ENCODE measurements around the gene TBXA2R. TPM values are rescaled to one million over a fixed set of nuclear protein-coding genes. Genes with fewer than 3 reads are reported as not detected.
"Not testable (repeated sequence)": the region's sequence is repeated elsewhere in the genome, so short reads cannot be mapped to it uniquely, and the experiment has no call there.

Gene TBXA2R
- total RNA-seq, 6 experiments from 2014 or later: 7.1 to 8.8 (median 7.4) TPM

DNA sequence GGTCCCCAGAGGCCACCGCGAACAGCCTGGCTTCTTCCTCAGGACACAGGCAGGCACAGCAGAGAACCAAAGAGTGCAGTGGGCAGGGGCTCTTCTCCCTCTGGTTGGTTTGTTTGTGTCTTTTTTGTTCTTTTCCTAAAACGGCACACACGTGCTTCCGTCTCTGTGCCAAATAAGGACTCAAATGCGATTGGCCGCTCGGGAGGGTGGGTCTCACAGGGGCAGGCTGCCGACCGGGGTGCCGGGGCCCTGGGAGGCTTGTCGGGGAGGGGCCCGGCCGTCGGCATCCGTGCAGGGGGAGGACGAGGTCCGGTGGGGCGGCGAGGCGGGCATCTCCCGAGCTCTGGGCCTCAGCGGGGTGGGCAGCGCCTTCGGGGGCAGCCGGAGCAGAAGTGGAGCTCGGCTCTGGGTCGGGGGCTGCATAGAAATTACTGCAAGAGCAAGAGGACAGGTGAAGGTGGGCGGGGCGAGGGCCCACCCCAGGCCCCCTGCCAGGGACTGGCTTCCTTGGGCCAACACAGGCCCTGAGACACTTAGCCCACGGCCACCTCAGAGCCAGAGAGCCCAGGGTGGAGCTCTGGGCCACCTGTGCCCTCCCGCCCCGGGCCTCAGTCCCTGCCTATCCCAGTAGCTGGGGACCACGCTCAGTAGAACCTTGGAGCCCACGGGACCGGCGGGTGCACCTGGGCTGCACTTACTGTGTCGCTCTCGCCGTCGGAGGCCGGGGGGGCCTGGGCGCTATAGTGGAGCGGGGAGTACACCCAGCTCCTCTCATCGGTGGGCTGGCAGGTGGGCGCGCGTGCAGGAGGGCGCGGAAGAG lies 26.3 kb upstream of the TBXA2R start:
- Mint-ChIP-seq H3K36me3 (ENCODE audit: low read depth) (no peaks in the 10 kb centered on the region), H3K9me3 (no peaks in the 10 kb centered on the region), H3K27me3 (ENCODE audit: insufficient read depth) (peaks cover 10% of the 10 kb centered on the region), H3K4me3 (no peak overlapping the region; the same call in 1 of the 2 replicates), H3K4me1 (ENCODE audit: low read depth) (no peaks in the 10 kb centered on the region), H3K27ac (no peak overlapping the region)
- no peak for DNase-seq
- TF ChIP-seq CTCF (IDR thresholded peaks at IDR 0.05): no peak

- peak; percentile 21; the same call in 1 of the 2 replicates for TF ChIP-seq CTCF (IDR thresholded peaks at IDR 0.05)
- Mint-ChIP-seq H3K9me3 (no peaks in the 10 kb centered on the region), H3K4me1 (ENCODE audit: low read depth) (no peaks in the 10 kb centered on the region), H3K27ac (no peak overlapping the region), H3K4me3 (no peak overlapping the region), H3K36me3 (ENCODE audit: low read depth) (no peaks in the 10 kb centered on the region), H3K27me3 (ENCODE audit: insufficient read depth) (peaks cover 13% of the 10 kb centered on the region)
- DNase-seq: no peak
Measured at GRCh38 chr19:3632098-3632497, 25.4 kb upstream of the TBXA2R start.

- no peak for TF ChIP-seq CTCF (IDR thresholded peaks at IDR 0.05)
- Mint-ChIP-seq H3K9me3 (no peaks in the 10 kb centered on the region), H3K4me3 (no peak overlapping the region), H3K27ac (no peak overlapping the region), H3K36me3 (ENCODE audit: low read depth) (no peaks in the 10 kb centered on the region), H3K27me3 (ENCODE audit: insufficient read depth) (peaks cover 21% of the 10 kb centered on the region), H3K4me1 (ENCODE audit: low read depth) (no peaks in the 10 kb centered on the region)
- no peak for DNase-seq
Measured at GRCh38 chr19:3631053-3631861, 24.6 kb upstream of the TBXA2R start.

DNA sequence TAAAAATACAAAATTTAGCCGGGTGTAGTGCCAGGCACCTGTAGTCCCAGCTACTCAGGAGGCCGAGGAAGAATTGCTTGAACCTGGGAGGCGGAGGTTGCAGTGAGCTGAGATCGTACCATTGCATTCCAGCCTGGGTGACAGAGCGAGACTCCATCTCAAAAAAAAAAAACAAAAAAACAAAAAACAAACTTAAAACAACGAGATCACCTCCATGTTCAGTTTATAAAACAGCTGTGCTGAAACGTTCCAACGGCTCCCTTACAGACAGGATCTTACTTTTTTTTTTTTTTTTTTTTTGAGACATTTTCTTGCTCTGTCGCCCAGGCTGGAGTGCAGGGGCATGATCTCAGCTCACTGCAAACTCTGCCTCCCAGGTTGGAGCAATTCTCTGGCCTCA lies 22.1 kb upstream of the TBXA2R start:
- Mint-ChIP-seq H3K27me3 (ENCODE audit: insufficient read depth) (peaks cover 18% of the 10 kb centered on the region), H3K4me1 (ENCODE audit: low read depth) (peaks cover 16% of the 10 kb centered on the region)
- not testable (repeated sequence) for H3K27ac Mint-ChIP-seq; H3K9me3 Mint-ChIP-seq; H3K4me3 Mint-ChIP-seq; H3K36me3 Mint-ChIP-seq (ENCODE audit: low read depth); DNase-seq

GRCh38 chr19:3627351-3627723 lies 20.7 kb upstream of the TBXA2R start:
- H3K36me3 Mint-ChIP-seq (ENCODE audit: low read depth): 0 out of 2 replicates have a peak, but pooled peaks cover 6% of the 10 kb centered on the region
- H3K27me3 Mint-ChIP-seq (ENCODE audit: insufficient read depth): peaks cover 18% of the 10 kb centered on the region
- no peaks in the 10 kb centered on the region for H3K9me3 Mint-ChIP-seq
- no peak for TF ChIP-seq CTCF (IDR thresholded peaks at IDR 0.05)
- no peak for DNase-seq
- peak overlapping the region; percentile 97 for H3K4me3 Mint-ChIP-seq
- peak overlapping the region; percentile 99; the same call in 1 of the 2 replicates for H3K27ac Mint-ChIP-seq
- H3K4me1 Mint-ChIP-seq (ENCODE audit: low read depth): peaks cover 16% of the 10 kb centered on the region
